Thoracic aorta (tissue), 2 donors: ENCODE data around the gene RGS11. TPM values are rescaled to one million over a fixed set of nuclear protein-coding genes. Genes with fewer than 3 reads are reported as not detected.

ENCODE experiments used
- ATAC-seq: fragments of 150-250 bp; one replicate; pipeline ENCODE4 v1.8.0; 2017; ENCODE audit warnings: low read depth; ENCODE audit not compliant: insufficient number of reproducible peaks, low FRiP score
- DNase-seq: peaks from one replicate; pipeline ENCODE4 v3.0.0-alpha.2; 2020; ENCODE audit warnings: low spot score
- H3K27ac ChIP-seq, 2 donors: fragments of 200-600 bp; sonication (generic); 1 replicate in 1 of 2; 2 replicates in 1 of 2; pipeline ENCODE4 v1.5.1; 2016; ENCODE audit warnings: mild to moderate bottlenecking in 2 of 2, moderate library complexity in 2 of 2
- H3K27me3 ChIP-seq: fragments of 200-600 bp; sonication (generic); replicated peaks from 2 replicates; pipeline ENCODE4 v1.6.0; 2016; ENCODE audit warnings: mild to moderate bottlenecking; ENCODE audit not compliant: insufficient read depth
- H3K36me3 ChIP-seq: fragments of 200-600 bp; sonication (generic); one replicate; pipeline ENCODE4 v1.5.1; 2016
- H3K4me1 ChIP-seq, 2 donors: fragments of 200-600 bp; sonication (generic); 1 replicate in 1 of 2; 2 replicates in 1 of 2; pipeline versions ENCODE4 v1.5.1 to v1.6.0; 2016; ENCODE audit warnings: low read depth in 2 of 2, mild to moderate bottlenecking in 1 of 2; ENCODE audit not compliant: control insufficient read depth in 1 of 2
- H3K4me3 ChIP-seq: fragments of 200-600 bp; sonication (generic); 2 replicates; pipeline ENCODE4 v1.5.1; 2016; ENCODE audit warnings: mild to moderate bottlenecking
- H3K9me3 ChIP-seq: fragments of 200-600 bp; sonication (generic); 2 replicates; pipeline ENCODE4 v1.5.1; 2016
- CTCF ChIP-seq: fragments of 200-600 bp; sonication (generic); IDR thresholded peaks from one replicate; pipeline ENCODE4 v1.5.1; 2019; ENCODE audit warnings: antibody characterized with exemption
- total RNA-seq, 2 donors: library from RNA; depleted of rRNA; stranded (reverse); fragments of >200 nt; gene quantifications; one replicate each; pipeline versions ENCODE4 v1.1.0 to v1.2.3, GENCODE V29; 2016

The RGS11 gene
- total RNA-seq, 2 donors from 2014 or later = 16.8 to 19.4 TPM

GRCh38 chr16:286491-287297 lies 10.9 kb upstream of the RGS11 start:
- Histone ChIP-seq H3K27ac (no peak overlapping the region), H3K36me3 (peaks cover 21% of the 10 kb centered on the region), H3K9me3 (no peaks in the 10 kb centered on the region), H3K4me3 (no peak overlapping the region), H3K27me3 (no peaks in the 10 kb centered on the region), H3K4me1 (no peaks in the 10 kb centered on the region)
- TF ChIP-seq CTCF = no peak
- DNase-seq = no peak
- ATAC-seq = no peak

GRCh38 chr16:285146-286055 lies 9.7 kb upstream of the RGS11 start:
- Histone ChIP-seq H3K4me1 (peaks cover 0 to 10% of the 10 kb centered on the region in 2 donors), H3K4me3 (no peak overlapping the region), H3K27me3 (no peaks in the 10 kb centered on the region), H3K27ac (no peak overlapping the region), H3K36me3 (peaks cover 10% of the 10 kb centered on the region), H3K9me3 (no peaks in the 10 kb centered on the region)
- no peak for TF ChIP-seq CTCF
- ATAC-seq = no peak
- DNase-seq = no peak

GRCh38 chr16:284204-285120 lies 8.7 kb upstream of the RGS11 start:
- no peaks in the 10 kb centered on the region for H3K9me3 ChIP-seq
- peaks cover 0 to 10% of the 10 kb centered on the region in 2 donors for H3K4me1 ChIP-seq
- H3K4me3 ChIP-seq = no peak overlapping the region
- ATAC-seq (no peak), DNase-seq (no peak)
- peaks cover 8% of the 10 kb centered on the region for H3K36me3 ChIP-seq
- TF ChIP-seq CTCF = no peak
- H3K27me3 ChIP-seq = no peaks in the 10 kb centered on the region
- no peak overlapping the region for H3K27ac ChIP-seq

- no peak within 1 kb of the TSS for H3K27ac ChIP-seq
- no peak for TF ChIP-seq CTCF
- no peak for ATAC-seq
- DNase-seq = no peak
- peaks cover 0 to 10% of the 10 kb centered on the region in 2 donors for H3K4me1 ChIP-seq
- peaks cover 3% of the 10 kb centered on the region for H3K36me3 ChIP-seq
- H3K9me3 ChIP-seq = no peaks in the 10 kb centered on the region
- no peak within 1 kb of the TSS for H3K4me3 ChIP-seq
- no peaks in the 10 kb centered on the region for H3K27me3 ChIP-seq
Observed at GRCh38 chr16:283033-283805, 7.5 kb upstream of the RGS11 start, which contains the start of gene PDIA2. Gene PDIA2, plus strand, starts transcription at chr16:283164. Its CDS starts 6 bp downstream, at chr16:283170.
